ENCODE results near the gene NPHP4.

NPHP4 gene

GRCh38 chr1:6003568-6004411 lies 11.6 kb upstream of the NPHP4 start:
- no peak for DNase-seq
- ATAC-seq = no peak

DNA sequence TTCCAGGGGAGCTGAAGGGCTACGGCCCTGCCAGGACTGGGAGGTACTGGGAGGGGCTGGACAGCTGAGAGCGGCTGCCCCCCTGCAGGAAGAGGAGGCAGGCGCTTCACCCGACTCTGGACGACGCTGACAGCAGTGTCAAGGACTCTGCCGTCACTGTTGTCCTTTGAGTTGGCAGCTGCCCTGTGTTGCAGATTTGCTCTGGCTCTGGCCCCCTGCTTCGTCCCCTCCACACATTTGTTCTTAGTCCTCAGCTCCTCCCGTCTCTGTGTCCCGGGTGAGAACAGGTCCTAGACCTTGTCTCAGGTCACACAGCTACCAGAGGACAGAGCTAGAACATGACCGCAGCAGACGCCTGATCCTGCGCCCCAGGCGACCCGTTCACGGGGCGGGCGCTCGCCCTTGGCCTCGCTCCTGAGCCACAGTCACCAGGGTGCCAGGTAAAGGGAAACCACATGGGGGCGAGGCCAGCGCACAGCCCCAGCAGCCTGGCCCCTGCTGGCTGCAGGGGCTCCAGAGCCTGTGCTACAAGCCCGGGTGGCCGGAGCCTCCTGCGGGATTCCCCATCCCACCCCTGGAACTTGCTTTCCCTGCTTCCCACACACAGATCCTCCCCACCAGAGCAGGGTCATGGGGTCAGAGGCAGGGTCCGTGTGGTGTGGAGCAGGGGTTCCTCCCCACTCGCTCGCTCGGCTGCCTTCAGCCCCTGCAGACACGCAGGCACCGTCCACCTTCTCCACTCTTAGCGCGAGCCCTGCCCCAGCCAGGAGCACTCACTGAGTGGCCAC lies 10.7 kb upstream of the NPHP4 start:
- ATAC-seq (no peak), DNase-seq (no peak)

- DNase-seq (no peak), ATAC-seq (no peak)
Observed at GRCh38 chr1:6001992-6002576, 9.9 kb upstream of the NPHP4 start.

GRCh38 chr1:6000444-6001288 lies 8.4 kb upstream of the NPHP4 start:
- no peak for ATAC-seq
- DNase-seq = no peak

- ATAC-seq (no peak), DNase-seq (no peak)
Observed at GRCh38 chr1:5999711-6000443, 7.7 kb upstream of the NPHP4 start.

- ATAC-seq (no peak), DNase-seq (no peak)
Observed at GRCh38 chr1:5998906-5999301, 6.7 kb upstream of the NPHP4 start.

DNA sequence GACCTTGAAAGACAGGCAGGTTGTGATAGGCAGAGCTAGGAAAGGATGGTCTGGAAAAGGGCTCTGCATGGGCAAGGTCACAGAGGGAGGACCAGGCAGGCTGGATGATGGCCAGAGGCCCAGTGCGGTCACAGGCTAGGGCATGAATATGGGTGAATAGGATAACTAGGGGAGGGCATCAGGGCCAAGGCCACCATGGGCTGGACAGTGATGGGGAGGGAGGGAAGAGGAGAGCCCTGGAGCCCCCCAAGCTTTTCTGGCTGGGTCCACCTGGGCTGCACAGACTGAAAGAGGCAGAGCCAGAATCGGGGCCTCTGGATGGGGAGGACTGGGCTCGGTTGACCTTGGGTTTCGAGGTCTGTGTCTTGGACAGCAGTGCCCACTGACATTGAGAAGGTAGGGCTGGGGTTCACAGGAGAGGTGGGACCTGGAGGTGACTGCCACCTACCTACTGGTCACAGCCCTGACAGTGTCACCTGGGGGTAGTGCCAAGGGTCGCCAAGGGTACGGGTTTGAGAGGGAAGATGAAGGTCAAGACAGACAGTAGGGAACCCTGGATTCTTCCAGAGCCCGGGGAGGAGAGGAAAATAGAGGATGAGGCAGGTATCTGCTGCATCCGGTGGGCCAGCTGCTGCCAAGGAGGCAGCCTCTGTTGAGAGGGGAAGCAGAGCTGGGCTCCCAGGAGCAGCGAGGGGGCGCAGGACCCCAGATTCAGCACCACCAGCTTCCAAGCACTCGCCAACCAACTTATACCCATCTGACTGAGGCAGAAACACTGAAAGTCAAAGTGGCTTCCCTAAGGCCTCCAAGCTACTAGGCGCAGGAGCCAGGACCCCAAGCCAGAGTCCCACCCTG lies 6.1 kb upstream of the NPHP4 start:
- DNase-seq (no peak), ATAC-seq (no peak)

- DNase-seq (no peak), ATAC-seq (no peak)
Observed at GRCh38 chr1:5997316-5997715, 5.1 kb upstream of the NPHP4 start.

DNA sequence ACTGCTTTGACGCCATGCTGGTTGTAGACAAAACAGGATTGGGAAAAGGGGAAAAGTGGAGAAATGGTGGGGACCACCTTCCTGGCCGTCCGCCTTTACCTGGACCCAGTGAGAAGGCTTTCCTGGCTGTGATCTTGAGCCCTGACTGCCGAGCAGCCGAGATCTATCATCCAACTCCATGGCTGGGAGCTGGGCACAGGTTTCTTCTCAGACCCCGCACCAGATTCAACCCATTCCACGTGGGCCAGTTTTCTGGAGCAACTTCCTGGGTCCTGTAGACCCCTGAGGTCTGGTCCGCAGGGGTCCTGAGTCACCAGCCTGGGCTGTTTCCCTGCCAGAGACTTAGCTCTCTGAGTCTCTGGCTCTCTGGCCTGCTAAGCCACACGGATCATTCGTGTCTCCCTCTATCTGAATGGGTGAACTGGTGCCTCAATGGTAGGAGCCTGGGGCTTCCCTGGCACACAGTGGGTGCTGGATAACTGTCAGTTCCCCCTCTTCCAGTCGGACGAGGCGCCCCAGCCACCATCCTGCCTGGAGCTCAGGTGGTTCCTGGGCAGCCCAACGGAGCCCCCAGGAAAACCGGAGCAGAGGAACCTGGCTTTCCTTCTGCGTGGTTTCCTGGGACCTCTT lies 4.5 kb upstream of the NPHP4 start:
- DNase-seq (no peak), ATAC-seq (no peak)

DNA sequence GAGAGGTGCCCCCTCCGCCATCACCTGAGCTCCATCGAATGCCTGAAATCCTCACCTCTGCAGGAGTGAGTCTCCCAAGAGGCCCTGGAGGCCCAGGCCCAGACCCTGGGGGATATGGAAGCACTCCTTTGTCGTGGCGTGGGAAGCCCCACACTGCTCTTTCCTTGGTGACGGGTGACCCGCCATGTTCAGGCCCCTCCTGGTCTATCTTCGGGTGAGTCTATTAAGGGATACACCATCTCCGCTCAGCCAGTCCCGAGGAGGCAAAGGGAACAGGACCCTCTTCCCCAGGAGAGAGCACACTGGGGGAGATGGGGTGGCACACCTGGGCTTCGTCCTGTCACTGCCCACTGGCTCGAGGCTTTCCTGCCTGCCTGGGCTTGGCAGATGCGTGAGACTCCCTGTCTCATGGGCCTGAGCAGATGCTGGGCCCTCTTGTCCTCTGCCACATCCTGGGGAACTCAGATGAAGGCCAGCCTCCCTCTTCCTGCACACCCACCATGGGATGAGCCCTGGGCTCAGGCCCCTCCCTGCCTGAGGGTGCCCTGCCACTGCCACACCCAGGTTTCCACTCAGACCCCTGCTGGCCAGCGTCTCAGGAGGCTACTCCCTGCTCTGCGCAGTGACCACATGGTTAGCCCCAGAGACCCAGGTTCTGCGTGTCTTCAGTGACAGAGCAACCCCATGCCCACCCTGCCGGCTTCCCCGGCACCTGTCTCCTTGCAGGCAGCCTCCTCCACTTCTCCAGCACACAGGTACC lies 3.8 kb upstream of the NPHP4 start:
- DNase-seq = no peak
- no peak for ATAC-seq

DNA sequence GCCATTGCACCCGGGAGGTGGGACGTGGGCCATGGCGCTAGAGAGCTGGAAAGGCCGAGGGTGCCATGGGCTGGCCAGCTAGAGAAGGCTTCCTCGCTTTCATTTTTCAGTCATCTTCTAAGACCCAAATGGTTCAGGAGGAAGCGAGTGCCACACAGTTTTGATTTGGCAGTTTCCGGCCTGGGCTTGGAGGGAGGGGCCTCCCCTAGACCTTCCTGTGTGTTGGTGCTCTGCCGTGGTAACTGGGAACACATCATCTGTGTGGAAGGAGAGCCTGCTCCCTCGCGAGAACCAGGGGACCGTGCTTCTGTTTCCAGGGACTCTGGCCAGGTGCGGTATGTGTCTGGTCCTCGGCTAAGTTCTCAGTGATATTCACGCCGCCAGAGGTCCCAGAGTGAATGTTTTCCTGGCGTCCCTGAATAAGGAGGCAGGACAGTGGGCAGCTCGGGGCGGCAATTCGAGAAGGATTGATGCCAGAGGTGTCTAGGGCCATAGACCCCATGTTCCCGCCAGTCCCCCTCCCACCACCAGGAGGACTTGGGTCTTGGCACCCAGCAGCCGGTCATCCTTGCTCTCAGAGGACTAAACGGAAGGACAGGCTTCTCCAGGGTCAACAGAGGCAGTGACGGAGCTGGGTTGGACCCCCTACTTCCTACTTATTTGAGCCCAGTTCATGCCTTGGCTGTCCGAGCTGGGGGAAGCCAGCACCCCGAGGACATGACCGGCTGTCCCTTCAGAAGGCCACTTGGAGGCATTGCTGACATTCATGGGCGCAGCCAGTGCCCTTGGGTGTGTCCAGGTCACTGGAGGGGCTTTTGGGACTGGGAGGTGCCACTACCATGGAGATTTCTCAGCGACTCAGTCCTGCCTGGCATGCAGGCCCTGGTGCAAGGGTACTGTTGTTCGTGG lies 2.7 kb upstream of the NPHP4 start:
- peak; percentile 59 for DNase-seq
- ATAC-seq = peak; percentile 11

DNA sequence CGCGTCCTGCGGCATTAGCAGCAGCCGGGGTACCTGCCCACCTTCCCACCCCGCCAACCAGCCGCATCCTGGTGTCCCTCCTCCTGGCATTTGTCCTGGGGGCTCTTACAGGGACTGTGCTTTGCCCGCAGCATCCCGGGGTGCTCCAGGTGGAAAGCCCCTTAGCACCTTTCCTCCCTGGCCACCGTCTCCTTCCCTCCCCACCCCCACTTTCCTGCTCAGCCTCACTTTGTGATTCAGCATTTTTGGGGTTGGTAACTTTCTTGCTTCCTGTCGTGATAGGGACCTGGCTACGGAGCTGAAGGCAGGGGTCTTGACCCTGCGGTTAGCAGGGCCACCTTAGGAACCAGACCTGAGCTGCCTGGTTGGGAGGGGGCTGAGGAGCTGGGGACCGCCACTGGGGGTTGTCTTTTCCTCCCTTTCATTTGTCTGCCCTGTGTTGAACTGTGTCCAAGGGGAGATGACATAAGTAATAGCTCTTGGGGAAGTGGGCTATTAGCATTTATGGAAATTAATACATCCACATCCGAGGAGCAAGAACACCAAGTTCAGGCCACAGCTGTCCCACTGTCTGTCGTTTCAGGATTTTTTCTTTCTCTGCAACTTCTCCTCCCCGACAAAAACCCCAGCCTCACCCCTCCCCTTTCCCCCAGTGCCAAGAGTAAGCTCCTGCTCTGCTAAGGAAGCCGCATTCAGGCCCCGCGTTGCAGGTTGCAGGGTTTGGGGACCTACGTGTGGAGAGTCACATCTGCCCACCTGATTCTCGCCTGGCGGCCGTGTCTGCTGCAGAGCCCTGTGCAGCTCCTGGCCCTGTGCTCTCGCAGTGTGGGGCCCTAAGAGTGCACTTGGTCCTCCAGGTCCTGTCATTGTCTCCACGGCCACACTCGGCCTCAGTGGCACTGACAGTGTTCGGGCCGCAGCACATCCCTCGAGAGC lies 1.6 kb upstream of the NPHP4 start:
- ATAC-seq (no peak), DNase-seq (peak; percentile 69)

DNA sequence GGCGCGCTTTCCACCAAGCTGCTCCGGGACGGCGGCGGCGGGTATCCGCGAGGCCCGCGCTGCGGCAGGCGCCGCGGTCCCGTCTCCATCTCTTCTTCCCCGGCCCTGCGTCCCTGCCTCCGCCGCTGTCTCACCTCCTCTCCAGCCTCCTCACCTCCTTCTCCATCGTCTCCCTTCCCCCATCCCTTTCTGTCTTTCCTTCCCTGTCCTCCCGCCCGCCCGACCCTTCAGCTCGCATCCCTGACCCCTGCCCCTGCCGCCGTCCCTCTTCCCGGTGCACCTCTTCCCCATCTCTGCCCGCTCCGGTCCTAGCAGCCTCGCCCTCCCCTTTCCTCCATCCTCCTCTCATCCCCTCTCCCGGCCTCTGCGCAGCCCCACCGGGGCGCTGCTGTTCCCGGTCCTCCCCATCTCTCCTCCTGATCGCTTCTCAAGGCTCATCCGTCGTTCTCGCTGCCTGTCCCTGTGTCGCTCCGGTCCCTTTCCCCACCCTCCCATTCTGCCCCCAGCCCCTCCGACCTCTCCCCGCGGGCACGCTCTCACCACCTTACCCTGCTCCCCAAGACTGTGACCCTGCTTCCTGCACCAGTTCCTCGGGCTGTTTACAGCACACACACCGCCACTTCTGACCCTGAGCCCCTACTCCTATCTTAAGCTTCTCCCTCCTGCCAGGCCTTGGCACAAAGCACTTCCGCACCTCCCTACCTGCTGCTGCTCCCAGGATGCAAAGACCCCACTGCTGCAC lies 760 bp upstream of the NPHP4 start:
- ATAC-seq (no peak), DNase-seq (peak; percentile 37)

GRCh38 chr1:5991381-5992025 lies 722 bp downstream of the NPHP4 start:
- DNase-seq (peak; percentile 49), ATAC-seq (peak; percentile 3)

GRCh38 chr1:5990913-5991312 lies 1.3 kb downstream of the NPHP4 start:
- no peak for DNase-seq
- no peak for ATAC-seq
